Amygdala (tissue), 56 donors: ENCODE data around the gene RNF130.

Source experiments
- DNase-seq, 56 donors: peaks; one replicate each; lab custom pipeline; 2025; lab: John Stamatoyannopoulos, UW

RNF130 gene

DNA sequence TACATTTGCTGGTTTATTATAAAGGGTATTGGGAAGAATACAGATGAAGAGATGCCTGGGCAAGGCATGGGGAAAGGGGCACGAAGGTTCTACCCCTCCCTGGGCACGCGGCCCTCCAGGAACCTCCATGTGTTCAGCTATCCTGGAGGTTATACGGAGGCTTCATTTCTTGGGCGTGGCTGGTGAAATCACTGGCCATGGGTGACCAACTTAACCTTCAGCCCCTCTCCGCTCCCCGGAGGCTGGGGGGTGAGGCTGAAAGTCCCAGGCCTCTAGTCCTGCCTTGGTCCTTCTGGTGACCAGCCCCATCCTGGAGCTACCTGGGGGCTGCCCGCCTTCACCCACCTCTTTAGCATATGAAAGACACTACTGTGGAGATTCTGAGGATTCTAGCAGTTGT is 17.0 kb upstream of the RNF130 start:
- DNase-seq, result no peak

DNA sequence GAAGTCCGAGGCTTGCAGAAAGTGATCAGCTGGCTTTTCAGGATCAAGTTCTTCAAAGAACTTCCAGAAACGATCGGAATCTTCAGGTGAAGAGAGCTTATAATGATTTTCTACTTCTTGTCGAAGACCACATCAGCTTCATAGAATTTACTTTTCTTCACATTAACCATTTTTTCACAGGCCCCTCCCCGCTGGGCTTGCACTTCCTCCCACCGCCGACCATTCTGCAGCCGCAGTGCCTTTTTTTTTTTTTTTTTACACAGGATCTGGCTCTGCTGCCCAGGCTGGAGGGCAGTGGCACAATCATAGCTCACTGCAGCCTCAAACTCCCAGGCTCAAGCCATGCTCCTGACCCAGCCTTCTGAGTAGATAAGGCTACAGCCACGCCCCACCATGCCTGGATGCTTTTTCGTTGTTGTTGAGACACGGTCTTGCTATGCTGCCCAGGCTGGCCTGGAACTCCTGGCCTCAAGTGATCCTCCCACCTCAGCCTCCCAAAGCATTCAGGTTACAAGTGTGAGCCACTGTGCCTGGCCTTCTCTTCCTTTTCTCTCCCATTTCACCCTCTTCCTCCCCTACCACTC is 15.3 kb upstream of the RNF130 start:
- DNase-seq, result no peak

DNA sequence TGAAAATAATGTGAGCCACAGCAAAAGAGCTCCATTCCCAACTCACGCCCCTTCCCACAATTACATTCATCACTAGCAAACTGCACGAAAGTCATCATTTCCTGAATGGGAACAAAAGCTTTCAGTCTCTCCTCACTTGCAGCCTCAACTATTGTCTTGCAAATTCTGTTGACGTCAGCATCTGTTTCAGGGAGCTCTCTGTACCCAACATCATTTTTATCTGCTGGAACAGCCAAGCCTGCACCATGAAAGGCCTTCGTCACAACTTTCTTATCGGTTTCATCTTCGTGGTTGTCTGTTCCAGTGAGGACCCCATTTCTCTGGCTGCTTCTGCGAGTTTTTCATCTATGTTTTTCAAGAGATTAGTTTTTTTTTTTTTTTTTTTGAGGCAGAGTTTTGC is 14.3 kb upstream of the RNF130 start:
- peak in 14 of 56 donors; percentile 14 to 54 (median 38) for DNase-seq

DNA sequence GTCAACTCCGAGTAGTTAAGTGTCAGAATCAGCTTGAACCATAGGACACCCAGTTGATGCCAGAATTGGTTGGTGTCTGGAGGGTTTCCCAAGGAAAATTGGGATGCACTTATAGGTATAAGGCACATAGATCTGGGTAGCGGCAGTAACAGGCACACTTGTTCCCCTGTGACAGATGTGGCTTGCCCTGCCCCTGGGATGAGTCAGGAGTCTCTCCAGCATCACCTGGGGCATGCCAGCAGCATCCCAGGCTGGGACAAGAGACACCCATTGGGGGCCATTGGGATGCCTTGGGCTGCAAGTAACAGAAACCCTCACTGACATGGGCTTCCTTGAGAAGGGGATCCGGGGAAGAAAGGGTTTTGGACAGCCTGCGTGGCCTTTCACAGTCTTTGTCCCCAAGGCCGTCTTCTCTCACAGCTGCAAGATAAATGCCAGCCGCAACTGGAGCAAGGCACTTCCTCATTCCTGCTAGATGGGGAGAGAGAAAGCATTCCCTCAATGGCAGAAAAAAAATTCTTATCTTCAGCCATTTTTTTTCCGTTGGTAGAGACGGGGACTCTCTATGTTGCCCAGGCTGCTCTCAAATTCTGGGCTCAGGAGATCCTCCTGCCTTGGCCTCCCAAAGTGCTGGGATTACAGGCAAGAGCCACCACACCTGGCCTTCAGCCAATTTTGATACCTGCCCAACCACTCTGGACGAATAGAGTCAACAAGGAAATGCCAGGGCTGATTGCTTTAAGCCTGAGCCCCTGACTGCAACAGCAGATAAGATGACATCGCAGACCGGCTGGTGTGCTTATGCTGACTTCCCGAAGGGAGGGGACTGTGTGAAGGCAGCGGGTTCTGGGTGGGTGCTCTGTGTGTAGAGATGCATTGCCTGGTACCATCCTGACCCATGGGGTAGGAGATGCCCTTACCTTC is 13.3 kb upstream of the RNF130 start:
- DNase-seq, result no peak

DNA sequence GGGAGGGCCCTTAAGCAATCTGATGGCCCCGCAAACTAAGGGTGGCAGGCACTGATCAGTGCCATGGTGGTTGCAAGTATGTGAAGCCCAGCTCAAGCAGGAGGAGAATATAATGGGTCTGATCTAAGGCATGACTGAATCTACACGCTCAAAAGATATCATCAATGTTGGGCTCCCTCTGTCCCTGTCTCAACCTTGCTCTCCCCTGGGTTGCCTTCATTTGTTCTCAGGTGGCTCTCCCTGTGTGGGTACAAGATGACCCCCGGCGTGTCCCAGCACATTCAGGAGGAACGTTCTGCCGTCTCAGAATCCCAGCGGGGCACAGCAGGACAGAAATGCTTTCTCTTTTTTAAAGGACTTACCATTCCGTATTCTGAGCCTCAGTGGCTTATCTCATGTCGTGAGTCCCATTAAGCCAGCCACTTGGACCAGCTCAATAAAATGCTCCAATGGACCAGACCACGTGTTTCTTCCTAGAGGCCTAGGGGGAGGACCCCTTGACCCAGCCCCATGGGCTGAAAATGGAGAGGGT is 12.0 kb upstream of the RNF130 start:
- DNase-seq, result no peak

DNA sequence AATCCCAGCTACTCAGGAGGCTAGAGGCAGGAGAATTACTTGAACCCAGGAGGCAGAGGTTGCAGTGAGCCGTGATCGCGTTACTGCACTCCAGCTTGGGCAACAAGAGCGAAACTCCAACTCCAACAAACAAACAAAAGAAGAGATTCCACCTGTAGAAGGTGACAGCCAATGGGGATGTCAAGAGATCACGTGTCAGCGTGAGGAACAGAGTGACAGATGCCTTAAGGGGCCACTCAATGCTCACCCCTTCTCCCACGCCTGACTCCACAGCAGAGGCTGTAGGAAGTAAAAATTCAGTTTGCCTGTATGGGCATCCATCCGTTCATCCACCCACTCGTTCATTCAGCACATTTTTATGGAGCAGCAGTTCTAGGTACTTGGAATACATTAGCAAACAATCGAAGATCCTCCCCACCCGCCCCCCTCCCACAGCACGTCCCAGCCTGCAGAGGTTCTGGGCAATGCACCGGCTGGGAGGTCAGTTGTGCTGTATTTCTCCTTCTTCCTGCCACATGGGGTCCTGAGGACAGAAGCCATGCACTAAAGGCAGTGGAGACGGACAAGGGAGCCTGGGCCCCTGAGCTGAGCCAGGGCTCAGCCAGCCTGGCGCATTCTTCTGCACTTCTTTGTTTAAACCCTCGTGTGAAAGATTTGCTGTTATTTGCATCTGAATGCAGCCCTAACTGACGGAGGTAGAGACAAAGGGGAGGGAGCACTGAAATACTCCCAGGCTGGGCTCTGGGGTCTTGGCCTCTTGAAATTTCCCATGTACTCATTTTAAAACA is 11.3 kb upstream of the RNF130 start:
- peak in 1 of 56 donors; percentile 27 for DNase-seq

DNA sequence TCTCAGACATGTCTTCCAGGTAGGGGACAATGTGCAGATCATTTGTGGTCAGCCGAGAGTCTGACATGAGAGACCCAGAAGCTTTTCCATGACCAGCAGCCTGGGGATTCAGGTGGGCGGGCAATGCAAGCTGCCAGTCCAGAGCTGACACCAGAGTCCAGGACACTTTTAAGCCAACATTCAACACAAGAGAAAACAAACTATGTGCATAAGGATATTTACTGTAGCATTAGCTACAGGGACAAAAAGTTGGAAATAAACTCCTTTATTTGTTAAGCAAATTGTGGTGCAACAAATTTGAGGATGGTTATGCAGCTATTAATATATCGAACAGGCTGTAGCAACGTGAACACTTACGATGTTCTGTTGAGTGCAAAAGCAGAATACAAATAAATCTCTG is 9.9 kb upstream of the RNF130 start:
- no peak for DNase-seq

DNA sequence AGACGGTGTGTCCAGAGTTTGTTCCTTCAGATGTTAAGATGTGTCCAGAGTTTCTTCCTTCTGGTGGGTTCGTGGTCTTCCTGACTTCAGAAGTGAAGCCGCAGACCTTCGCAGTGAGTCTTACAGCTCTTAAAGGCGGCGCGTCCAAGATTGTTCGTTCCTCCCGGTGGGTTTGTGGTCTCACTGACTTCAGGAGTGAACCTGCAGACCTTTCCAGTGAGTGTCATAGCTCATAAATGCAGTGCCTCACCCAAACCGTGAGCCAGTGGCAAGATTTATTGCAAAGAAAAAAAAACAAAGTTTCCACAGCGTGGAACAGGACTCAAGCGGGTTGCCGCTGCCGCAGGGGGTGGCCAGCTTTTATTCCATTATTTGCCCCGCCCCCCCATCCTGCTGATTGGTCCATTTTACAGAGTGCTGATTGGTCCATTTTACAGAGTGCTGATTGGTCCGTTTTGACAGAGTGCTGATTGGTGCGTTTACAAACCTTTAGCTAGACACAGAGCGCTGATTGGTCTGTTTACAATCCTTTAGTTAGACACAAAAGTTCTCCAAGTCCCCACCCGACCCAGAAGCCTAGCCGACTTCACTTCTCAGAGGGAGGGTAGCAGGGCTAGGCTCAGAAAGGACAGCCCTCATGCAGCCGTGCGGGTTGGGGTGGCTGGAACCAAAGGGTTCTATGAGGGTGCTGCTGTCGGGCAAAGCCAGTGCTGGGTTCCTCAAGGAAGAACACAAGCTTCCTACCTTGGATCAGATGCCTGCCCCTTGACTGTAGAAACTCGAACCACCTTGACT is 9.1 kb upstream of the RNF130 start:
- no peak for DNase-seq

DNA sequence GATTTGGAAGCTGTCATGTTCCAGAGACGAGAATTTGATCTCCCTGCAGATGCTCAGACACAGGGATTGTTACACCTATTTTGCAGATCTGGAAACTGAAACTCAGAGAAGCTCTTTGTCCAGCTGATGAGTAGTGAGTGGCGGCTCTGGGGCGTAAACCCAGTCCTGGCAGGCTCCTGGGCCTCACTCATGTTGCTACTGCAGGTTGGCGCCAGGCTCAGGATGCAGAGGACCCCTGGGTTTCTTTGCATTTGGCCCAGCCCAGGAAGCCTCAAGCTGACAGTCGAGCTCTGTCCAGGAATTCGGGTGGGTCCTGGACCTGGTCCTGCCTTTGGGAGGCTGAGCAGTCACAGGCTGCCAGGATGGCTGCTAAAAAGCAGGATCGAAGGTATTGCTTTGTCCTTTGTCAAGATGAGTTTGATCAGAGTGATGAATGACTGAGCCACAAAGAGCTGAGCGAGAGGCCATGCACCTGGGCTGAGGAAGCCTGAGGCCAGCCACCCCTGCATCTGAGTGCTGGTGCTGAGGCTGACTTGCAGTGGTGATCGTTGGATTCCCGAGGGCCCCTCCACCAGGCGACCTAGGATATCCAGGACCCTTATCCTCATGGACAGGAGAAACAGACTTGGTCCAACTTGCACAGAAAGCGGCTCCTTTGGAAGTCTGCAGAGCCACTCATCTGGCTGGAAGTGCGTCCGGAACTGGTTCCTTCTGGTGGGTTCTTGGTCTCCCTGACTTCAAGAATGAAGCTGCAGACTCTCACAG is 8.3 kb upstream of the RNF130 start:
- no peak for DNase-seq

DNA sequence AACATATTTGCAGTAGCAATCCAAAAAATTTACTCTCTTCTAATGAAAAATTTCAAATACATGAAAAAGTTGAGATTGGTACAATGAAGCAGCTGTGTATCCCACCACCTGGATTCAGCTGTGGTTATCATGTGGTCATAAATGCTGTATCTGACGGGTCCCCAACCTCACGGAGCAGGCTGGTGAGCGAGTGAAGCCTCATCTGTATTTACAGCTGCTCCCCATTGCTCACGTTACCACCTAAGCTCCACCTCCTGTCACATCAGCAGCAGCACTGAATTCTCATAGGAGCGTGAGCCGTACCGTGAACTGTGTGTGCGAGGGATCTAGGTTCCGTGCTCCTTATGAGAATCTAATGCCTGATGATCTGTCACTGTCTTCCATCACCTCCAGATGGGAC is 6.8 kb upstream of the RNF130 start:
- no peak for DNase-seq

DNA sequence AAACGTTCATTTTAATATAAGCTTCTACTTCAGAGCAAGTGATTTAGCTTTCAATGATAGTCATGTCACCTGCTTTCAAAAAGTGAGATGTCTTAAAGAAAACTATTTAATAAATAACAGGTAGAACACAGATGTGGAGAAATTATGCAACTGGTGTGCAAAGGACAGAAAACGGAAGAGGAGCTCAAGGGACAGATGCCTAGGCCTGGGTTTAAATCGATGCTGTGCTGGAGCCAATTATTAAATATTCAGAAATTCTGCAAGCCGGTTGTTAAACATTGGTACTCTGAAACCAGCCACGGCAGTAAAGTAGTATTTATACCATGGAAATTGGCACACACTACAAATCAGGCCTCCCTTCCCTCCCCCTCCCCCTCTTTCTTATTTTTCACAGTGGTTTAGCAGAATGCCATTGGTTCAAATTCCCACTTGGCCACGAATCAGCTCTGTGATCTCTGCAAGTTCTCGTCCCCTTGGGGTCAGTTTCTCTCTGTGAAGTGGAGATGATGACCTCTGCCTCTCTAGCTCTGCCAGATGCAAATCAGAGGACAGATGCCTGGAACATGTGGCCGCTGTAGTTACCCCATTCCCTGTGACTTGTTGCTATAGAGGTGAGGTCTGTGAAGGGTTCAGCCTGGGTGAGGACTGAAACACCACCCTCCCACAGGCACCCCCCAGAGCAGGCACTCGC is 6.2 kb upstream of the RNF130 start:
- no peak for DNase-seq

DNA sequence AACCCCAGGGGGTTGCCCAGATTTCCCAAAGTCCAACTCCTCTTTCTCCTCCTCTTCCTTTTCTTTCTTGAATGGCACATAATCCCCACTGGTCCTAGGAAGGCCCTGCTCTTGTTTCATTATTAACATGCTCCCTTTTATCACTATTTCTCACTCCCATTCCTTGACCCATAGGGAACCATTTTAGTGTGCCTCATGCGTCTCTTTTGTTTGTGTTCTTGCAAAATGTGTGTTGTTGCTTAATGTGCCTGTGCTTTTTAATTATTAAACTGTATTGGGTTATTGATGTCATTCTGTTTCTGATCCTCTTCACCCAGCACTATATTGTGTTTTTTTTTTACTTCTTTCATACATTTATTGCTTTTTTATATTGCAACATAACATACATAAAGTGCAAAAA is 4.1 kb upstream of the RNF130 start:
- no peak for DNase-seq

DNA sequence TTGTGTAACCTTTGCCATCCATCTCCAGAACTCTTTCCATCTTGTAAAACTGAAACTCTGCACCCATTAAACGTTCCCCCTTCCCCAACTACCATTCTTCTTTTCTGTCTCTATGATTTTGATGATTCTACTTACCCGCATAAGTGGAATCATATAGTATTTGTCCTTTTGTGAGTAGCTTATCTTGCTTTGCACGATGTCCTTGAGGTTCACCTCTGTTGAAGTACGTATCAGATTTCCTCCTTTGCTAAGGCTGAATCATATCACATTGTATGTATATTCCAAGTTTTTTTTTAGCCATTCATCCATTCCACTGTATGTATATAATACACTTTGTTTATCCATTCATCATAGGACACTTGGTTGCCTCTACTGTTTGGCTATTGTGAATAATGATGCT is 2.9 kb upstream of the RNF130 start:
- DNase-seq, result no peak

DNA sequence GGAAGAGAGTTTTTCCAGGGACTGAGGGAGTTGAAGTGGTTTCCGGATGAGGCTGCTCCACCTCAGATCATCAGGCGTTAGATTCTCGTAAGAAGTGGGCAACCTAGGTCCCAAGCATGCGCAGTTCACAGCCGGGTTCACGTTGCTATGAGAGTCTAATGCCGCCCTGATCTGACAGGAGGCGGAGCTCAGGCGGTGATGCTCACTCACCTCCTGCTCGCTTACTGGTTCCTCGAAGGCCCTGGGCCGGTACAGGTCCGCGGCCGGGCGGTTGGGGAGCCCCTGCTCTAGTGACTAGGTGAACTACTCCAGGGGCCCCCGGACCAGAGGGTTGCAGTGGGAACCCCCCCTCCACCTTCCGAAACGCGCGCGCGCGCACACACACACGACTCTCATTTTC is 997 bp upstream of the RNF130 start:
- DNase-seq, result no peak

DNA sequence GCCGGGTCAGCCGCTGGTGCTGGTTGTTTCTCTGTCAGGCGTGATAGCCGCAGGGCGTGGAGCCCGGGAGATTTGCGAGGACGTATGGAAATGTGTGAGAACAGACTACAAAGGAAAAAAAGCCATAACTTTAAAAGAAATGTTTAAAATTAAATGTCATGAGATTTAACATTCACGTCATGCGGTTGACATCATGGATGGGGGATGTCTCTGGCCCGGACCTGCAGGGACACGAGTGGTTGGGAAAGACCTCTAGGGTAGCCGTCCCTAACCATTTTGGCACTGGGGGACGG is 643 bp upstream of the RNF130 start:
- DNase-seq, result no peak

DNA sequence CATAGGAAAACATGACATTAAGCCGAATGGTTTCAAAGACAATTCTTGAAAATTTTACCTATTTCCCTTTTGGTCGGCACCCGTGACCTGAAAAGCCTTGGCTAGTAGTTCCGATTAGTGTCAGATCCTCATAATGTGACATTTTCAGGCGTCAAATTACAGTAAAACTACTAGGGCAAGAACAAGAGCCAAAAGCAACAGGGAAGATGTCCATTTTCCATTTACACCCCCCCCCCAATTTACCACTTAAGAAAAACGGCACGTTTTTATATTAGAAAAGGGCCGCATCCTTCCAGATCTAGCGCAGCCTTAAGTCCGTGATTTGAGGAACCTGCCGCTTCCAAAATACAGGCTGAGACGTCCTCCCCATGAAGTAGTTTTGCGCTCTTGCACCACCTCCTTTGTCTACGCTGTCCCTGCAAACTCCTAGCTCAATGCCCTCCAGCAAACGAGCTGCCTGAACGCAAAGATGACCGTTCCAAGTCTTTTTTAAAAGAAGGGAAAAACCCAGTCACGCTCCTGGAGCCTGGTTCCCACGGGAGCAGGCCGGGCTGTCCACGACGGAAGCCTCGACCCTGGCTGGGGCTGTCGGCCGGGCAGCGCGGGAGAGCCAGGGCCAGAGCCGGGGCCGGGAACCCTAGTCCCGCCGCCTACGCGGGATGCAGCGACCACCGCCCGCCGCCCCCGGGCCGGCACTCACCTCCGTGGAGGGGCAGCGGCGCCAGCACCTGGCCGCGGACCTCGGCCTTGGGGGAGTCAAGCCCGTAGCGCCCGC is 616 bp downstream of the RNF130 start:
- DNase-seq, result peak in 23 of 56 donors; percentile 22 to 67 (median 57)

DNA sequence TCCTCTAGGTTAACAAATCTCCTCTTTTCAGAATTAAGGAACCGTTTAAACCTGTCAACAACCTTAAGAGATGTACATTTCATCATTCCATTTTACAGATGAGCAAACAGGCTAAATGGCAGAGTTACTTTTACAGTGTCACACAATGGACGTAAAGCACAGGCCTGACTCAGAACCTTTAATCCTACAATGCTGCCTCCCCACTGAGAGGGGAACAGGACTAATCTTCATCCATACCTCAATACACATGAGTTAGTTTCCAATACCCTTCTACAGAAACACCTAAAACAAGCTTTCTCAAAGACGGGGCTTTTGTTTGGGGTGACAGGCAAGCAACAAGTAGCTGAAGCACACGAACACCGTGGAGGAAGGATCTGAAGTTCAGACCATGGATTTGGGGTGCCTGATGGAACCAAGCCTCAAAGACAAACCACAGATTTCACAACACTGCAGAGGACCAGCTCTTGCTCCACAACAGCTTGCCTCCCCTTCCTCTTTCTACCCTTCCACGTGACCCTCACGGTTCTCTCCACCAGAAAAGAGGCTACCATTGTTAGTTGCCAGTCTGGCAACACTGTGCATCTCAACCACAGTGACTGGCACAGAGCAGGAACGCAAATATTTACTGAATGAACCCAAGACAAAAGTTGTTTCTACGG is 1.8 kb downstream of the RNF130 start:
- peak in 50 of 56 donors; percentile 27 to 90 (median 68) for DNase-seq
